MV-4-11 (cell line): ENCODE data around the gene TXNRD2.

Experiments used
- DNase-seq: peaks from one replicate; lab custom pipeline; 2025; lab: John Stamatoyannopoulos, UW

TXNRD2 gene

GRCh38 chr22:19904935-19905334 is 36.7 kb downstream of the TXNRD2 start:
- DNase-seq = no peak

DNA sequence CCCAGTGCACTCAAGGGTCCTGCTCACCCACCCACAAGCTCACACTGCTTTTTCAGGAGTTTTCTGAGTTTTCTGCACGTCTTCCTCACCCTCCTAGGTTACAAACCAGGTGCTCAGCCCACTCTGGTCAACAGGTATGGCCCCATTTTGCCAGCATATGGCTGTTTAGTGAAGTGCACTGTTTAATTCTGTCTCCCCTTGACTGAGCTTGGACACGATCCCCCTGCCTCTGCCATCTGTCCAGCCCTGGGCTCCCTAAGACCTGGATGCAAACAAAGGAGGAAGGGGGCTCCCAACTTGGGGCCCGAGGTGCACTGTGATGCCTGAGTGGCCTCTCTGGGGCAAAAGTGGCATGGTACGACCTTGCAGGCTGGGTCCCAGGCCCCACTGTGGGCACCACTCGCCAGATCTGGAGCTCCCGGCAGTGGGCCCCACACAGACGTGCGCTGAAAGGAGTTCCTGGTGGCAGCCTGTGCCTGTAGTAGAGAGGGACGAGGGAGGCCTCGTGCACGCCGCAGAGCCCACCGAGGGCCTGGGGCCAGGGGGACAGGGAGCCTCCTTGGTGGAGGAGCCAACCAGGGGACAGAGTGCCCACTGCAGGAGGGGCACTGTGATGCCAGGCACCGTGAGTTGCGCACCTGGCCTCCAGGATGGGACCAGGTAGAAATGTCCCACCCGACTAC is 37.3 kb downstream of the TXNRD2 start:
- DNase-seq = no peak

DNA sequence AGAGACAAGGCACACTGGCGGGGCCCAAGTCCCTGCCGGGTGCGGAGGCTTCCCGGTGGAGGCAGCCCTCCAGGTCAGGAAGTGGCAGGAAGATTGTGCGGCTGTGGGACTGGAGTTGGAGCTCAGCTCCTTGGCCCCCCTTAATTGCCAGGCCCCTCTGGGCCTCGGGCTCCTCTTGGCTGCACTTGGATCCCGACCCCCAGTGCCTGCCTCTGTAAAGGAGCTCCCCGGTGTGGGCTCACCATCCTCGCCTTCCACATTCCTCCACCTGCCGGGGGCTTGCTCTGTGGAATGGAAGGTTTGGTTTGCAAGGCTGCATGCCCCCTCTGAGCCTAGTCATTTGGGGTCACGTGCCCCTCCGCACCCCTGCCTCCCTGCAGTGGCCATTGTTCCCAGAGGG is 38.1 kb downstream of the TXNRD2 start:
- DNase-seq = no peak

DNA sequence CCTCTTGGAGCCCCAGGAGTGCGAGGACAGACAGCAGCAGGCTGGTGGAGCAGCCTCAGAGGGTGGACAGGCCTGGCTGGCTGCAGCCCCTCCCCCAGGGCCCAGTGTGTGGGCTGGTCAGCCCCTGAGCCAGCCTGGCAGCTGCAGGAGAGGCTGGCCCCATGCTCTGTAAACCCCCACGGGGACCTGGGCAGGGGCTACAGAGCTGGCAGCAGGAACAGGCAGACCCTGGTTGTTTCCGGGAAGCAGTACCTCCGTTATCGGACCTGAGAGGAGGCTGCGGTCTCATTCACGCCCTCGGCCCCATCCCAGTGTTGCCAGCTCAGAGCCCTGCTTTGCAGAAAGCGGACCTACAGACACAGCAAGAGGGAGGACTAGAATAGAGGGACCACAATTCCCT is 38.6 kb downstream of the TXNRD2 start:
- no peak for DNase-seq

GRCh38 chr22:19902245-19902715 is 39.3 kb downstream of the TXNRD2 start:
- DNase-seq = no peak

- DNase-seq = no peak
These were observed 39.9 kb downstream of the TXNRD2 start for GRCh38 chr22:19901577-19902244.

GRCh38 chr22:19900707-19901436 is 40.7 kb downstream of the TXNRD2 start:
- no peak for DNase-seq

DNA sequence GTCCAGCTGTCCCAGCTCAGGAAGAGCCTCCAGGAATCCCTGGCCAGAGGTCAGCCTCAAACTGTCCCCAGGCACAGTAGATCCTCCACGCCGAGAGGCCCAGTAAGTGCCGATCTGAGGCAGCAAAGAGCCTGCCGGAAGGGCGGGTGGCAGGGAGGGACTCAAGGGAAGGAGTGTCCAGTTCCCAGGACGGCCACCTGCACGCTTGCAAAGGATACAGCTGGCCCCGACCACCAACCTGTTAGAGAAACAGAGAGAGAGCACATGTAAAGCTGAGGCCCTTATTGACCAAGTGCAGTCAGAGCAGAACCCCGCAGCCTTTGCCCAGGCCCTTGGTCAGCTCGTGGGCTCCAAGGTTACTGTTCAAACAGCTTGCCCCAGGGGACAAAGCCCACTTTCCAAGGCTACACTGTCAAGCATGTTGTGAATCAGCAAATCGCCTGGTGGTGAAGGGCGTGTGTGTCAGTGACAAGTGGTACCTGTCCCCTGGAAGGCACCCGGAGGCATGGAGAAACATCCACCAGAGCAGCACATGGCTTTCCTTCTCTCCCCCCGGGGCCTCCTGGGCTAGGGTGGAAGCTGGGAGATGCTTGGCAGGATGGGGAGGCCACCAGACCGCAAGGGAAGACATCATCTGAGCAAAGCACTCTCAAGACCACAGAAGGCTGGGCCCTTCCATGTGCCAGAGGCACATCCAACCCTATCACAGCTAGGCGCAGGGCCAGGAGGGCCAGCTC is 42.6 kb downstream of the TXNRD2 start:
- no peak for DNase-seq

GRCh38 chr22:19898145-19898544 is 43.5 kb downstream of the TXNRD2 start:
- no peak for DNase-seq

DNA sequence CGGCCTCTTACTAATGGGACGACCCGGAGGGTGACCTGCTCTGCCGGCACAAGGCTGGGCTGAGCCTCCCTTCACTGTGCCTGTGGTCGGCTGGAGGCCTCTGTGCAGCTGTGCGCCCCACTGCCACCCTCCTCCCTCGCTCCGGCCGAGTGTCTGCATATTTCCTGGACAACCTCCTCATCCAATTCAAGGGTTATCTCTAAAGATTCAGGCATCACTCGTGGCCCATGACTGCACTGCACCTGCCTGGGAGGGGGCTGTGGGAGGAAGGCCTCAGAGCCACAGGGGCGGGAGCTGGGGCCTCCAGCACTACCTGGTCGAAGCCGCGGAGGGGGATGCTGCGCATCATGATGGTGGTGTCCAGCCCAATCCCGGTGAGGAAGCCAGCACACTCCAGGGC is 43.9 kb downstream of the TXNRD2 start:
- DNase-seq = no peak

GRCh38 chr22:19896665-19897355 is 44.8 kb downstream of the TXNRD2 start:
- DNase-seq = no peak

- no peak for DNase-seq
These were observed 46.3 kb downstream of the TXNRD2 start for GRCh38 chr22:19895160-19895849.

- no peak for DNase-seq
These were observed 48.3 kb downstream of the TXNRD2 start for GRCh38 chr22:19893363-19893762.

DNA sequence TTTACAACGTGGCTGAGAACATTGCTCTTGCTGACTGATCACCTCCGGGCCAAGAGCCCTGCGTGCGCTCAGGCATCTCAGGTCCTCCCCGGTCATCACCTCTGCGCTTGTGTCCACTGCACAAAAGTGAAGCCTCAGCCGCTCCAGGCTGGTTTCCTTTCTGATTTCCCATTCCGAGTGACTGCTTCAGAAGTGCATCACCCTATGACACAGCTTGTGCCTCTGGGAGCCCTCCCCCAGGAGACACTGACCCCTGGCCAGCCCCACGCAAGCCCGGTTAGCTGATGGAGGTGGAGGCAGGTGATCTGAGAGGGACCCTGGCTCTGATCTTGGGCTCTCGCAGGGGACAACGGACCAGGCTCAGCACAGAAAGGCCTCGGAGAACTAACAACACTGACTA is 48.7 kb downstream of the TXNRD2 start:
- DNase-seq = no peak

- no peak for DNase-seq
These were observed 49.2 kb downstream of the TXNRD2 start for GRCh38 chr22:19892257-19892879.

DNA sequence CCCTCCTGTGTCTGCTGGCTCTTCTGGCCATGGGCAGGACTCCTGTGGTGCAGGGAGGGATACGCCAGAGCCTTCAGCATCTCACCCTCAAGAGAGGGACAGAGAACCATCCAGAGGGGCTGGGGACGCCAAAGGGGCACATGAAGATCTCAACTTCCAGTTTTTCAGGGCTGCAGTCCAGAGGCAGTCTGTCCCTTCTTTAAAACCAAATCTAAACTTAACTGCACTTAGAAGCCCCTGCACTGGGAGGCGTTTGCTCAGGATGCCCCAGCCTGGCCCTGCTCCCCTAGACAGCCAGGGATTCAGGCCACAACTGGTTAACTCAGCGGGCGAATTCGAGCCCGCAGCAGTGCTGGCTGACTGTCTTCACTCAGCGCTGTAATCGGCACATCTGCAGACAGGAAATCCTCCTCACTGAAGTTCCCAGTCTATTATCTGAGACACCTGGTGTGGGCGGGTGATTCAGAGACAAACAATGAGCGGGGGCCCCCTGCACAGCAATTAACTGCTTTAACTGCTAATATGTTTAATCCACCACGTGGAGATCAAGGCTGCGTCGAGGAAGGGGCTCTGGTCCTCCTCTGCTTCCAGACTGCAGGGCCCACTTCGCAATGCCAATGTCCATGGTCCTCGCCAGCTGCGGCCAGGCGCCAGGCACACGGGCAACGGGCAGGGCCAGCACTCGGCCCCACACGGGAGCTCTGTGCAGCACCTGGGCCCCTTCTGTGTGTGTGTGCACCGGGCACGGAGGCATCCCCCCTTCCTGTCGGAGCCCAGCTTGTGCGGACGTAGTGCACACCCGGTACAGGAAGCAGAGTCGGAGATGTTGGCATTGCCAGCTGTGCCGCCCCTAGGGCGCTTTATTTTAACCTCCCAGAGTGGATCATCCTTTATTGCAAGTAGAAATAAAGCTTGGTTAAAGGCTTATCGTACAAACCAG is 50.0 kb downstream of the TXNRD2 start:
- DNase-seq = peak; percentile 74

DNA sequence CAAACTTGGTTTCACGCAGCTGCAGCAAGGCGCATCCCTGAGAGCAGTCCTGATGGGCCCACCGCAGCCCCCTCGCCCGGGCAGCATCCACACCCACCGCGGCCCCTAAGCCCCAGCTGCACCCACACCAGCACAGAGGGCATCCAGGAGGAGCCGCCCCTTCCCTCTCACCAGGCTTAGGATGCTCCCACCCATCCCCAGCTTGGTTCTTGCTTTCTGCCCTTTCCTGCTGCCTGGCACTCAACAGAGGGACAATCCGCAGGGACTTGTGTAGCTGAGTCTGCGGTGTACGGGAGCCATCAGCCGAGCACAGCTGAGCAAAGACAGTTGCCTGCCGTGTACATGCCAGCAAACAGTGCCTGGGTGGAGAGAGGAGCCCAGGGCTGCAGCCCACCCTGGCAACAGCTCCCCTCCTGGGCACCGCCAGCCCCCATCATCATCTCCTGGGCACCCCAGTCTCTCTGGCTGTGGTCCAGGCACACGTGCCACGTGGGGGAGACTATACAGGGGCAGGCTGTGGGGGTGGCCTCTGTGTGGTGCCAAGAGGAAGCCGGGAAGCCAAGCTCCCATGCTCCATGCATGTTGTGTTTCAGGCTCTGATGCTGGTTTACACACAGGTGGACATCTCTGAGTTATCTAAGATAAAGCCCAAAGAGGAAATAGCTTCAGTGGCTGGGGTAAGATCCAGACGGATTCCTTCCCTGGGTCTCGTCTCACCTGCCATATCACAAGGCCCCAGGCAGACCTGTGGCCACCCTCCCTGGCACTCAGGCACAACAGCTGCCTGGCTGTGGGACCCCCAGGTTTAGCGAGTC is 50.9 kb downstream of the TXNRD2 start:
- DNase-seq = no peak

DNA sequence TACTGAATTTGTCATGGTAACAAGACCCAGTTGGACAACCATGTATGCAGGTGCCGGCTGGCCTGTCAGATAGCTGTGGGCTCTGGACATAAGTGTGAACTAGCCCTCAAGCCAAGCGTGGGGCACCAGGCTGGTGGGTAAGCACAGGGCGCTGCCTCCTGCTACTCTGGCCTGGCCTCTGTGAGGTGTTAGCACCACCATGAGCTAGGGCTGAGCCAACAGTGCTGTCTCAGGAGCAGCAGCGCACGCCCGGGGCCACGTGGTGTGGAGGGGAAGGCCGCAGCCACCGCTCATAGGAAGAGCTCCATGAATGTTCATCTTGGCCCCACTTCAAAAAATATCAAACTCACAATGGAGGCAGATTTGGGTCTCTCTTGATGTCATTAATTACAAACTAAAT is 51.7 kb downstream of the TXNRD2 start:
- DNase-seq = no peak
